HG02763 (cell line): ENCODE results near the gene TRMT61A.
"Not testable (repeated sequence)": the region's sequence is repeated elsewhere in the genome, so short reads cannot be mapped to it uniquely, and the experiment has no call there.

Source experiments
- ATAC-seq: cut with Tn5 transposase; IDR thresholded peaks from one replicate; pipeline ENCODE4 v1.9.1; 2021; ENCODE audit warnings: mild to moderate bottlenecking, moderate library complexity; ENCODE audit not compliant: unreplicated experiment

TRMT61A gene

DNA sequence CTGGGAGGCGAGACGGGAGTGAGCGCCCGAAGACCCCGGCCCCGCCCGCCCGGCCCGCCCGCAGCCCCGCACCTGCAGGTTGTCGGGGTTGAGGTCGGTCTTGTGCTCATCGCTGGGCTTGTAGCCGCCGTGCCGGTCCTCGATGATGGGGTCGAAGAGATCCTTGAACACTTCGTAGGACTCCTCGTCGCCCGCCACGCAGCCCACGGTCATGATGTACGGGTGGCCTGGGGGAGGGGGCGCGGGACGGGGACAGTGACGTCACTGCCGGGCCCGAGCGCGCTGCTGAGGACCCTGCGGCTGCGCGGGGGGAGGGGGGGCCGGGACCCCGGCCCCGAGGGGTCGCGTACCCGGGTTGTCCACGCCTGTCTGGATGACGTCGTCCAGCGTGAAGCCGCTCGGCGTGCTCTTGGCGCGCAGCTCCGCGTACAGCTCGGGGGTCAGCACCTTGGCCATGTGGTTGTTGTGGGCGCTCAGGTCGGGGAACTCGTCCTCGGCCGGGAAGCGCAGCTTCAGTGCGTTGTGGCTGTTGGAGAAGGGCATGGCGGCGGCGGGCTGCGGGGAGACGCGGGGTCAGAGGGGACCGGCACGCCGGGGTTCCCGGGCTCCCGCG is 6.9 kb upstream of the TRMT61A start:
- no peak for ATAC-seq

DNA sequence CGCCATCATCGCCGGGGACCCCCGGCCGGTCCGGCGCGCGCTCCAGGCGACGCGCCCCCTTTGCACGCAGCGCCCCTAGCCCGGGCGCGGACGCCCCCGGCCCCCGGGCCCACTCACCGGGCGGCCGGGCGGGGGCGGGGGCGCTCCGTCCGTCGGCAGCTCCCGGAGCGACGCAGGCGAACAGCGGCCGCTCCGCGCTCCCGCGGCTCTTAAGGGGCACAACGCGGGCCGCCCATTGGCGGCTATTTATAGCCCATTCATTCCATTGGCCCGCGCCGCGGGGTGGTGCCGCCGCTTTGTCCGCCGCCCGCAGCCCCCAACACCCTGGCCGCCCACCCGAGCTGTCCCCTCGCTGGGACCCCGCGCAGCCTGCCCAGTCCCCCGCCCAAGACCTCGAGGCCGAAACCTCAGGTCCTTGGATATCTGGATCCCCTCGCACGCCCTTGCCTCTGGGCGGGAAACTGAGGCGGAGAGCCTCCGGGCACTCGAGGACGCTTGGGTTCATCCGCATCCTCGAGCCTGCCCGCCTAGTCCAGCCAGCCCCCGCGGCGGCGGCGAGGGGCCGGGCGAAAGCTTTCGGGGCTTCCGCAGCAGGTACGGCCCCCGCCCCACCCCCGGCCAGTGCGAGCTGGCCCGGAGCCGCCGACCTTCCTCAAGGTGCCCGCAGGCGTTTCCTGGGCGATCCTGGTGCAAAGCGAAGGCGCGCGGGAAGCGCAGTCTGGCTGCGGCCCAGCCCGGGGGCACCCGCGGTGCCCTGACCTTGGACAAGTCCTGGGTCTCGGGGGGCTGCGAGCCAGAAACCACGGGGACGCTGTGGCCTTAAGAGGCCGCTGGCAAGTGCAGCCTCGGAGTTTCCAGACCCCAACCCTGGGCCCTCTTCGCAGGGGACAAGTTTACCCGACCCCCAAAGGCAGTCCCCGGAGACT is 6.1 kb upstream of the TRMT61A start, which contains the start of gene CKB:
CKB (minus strand) TSS at position 182 of the 926 bp plus-strand sequence. CDS start 337 bp downstream, outside the sequence.
- no peak for ATAC-seq

DNA sequence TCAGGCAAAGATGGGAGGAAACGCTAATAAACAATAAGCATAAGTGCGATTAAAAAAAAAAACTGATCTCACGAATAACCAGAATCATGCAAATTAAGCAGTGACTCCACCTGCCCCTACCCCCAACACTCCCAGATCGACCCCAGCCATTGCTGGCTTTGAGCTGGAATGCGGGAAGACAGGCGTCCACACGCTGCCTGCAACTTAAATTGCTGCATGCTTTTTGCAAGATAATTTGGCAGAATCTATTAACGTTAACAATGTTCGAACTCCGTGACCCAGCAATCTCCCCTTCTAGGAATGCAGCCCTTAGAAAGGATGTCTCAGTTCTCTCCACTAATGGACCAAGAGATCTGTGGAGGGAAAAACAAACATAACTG is 5.4 kb upstream of the TRMT61A start:
- no peak for ATAC-seq

DNA sequence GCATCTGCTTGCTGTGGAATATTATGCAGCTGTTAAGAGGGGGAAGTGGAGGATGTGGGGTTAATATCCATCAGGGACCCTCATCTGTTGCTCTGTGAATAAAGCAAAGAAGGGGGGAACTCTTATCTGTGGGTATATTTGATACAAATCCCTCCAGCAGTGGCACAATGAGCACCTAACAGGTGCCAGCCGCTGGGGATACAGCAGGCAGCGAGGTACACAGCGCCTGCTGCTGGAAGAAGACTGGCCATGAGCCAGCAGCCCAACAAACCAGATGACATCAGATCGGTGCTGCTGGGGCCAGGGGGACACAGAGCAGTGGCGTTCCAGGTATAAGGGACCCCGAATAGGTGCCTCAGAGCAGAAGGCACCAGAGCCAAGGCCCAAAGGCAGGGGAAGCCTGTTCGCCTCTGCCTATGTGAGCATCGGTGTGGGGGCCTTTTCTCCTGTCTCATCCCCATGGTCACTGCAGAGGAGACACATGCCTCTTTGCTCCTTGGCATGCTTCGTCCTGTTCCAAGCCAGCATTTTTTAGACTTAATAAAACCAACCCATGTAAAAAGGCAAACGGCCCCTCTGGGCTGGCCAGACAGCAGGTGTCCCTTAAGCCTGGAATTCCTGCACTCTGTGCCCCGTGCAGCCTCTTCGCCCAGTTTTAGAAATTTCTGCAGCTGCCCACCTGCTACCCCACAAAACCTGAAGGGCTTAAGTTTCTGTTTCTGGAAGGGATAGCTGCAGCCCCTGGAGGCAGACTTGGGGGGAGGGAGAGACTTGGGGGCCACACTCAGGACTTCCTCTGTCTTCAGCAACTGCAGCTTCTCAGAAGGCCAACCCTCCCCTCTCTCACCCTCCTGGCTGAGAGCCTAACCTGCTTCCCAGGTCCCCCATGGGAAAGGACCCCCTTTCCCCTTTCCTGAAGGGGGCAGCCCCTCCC is 4.7 kb upstream of the TRMT61A start:
- no peak for ATAC-seq

DNA sequence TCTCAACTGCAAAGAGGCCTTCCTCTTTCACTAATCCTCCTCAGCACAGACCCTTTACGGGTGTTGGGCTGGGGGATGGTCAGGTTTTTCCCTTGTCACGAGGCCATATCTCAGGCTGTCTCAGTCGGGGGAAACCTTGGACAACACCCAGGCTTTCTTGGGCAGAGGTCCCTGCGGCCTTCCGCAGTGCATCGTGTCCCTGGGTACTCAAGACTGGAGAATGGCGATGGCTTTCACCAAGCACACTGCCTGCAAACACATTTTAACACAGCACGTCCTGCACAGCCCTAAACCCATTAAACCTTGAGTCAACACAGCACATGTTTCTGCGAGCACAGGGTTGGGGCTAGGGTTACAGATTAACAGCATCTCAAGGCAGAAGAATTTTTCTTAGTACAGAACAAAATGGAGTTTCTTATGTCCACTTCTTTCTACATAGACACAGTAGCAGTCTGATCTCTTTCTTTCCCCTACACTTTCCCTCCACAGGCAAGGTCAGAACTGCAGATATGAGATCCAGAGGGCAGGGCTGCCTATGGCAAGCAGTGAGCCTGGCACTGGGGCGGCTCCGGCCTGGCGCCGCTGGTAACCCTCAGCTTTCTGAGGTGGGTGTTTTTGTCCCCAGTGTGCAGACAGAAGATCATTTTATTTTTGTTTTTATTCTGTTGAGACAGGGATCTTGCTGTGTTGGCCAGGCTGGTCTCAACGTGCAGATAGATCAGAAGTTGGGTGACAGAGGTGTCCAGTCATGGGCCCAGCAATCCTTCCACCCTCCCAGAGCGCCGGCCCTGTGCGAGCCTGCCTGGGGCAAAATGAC is 3.4 kb upstream of the TRMT61A start:
- not testable (repeated sequence) for ATAC-seq

DNA sequence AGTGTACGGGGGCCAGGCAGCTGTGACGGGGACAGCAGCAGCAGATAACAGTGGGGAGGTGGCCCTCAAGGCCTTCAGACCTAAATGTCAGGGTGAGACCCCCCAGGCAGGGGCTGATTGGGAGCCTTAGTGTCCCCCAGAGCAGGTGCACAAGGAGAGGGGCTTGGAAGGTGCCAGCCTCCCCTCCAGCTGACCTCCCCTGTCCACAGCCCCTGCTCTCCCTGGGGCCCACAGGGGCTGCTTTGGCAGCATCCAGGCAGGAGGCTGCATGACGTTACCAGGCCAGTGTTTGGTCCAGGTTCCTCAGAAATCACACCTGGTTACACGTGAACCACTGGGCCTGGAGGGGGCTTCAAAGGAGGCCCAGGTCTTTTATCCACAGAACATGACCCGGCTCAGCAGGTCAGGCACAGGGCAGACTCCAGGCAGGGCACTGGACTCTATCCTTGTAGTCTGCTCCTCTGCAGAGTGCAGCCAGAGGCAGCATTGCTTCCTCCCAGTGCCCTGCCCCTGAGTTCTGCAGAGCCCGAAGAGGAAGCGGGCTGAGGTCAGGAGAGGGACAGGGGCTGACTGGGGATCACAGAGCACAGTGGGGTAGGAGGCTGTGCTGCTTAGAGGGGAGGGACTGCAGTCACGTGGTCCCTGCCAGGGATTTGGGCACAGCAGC is 2.6 kb upstream of the TRMT61A start:
- no peak for ATAC-seq

DNA sequence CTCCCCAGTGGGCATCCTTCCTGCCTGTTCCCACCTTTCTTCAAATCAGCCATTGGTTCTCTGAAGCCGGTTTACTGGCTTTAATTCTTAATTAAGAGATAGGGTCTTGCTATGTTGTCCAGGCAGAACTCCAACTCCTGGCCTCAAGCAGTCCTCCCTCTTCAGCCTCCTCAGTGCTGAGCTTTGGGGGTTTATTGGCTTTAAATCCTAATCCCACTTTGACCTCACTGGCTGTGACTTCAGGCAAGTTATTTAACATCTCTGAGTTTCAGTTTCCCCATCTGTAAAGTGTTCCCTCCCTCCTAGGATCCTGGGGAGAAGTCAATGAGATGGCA is 2.1 kb upstream of the TRMT61A start:
- ATAC-seq, result no peak

DNA sequence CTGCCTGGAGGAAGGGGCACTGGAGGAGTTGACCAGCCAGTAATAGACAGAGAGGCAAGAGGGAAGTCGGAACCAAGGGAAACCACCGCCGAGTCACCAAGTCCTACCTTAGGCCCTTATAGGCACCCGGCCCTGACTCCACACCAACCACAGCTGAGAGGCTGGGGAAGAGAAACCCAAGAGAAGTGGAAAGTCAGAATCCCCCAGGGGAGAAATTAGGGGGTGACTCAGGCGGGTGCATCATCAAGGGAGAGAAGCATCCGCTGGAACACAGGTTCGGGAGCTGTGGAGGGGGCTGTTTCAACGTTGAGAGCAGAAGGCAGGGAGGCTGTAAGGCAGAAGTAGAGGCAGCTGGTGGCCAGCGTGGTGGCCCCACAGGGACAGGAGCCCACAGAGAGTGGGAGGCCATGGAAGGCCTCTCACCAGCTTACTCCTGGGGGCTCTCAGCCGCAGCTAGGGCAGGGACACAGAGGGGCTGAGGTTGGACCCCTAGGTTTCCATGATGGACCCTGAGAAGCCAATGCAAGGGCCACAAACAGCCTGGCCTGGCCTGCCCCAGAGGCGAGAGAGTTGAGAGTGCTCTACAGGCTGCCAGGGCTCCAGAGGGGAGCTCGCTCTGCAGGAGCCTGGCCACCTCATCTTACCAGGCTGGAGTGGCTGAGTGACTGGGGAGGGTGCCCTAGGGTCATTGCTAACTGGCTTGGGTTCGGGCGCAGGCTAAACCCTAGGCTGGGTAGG is 1.4 kb upstream of the TRMT61A start:
- ATAC-seq, result peak; percentile 49

DNA sequence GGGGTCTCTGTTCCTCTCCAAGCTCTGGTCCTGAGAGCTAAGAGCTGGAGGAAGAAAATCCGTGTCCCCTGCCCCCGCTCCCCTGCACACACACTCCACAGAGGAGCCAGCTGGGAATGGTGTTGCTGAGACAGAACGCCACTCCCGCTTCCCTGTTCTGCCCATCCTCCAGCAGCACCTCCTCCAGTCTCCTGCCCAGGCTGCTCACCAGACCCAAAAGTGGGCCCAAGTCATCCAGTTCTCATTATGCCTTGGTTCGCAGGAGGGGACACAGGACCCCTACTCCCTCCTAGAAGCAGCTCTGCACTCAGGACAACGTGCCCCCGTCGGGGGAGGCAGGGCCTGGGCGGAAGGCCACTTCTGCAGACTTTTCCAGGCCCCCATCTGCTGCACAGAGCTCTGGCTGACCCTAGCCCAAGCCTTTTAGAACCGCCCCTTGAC is 830 bp upstream of the TRMT61A start:
- ATAC-seq, result no peak

DNA sequence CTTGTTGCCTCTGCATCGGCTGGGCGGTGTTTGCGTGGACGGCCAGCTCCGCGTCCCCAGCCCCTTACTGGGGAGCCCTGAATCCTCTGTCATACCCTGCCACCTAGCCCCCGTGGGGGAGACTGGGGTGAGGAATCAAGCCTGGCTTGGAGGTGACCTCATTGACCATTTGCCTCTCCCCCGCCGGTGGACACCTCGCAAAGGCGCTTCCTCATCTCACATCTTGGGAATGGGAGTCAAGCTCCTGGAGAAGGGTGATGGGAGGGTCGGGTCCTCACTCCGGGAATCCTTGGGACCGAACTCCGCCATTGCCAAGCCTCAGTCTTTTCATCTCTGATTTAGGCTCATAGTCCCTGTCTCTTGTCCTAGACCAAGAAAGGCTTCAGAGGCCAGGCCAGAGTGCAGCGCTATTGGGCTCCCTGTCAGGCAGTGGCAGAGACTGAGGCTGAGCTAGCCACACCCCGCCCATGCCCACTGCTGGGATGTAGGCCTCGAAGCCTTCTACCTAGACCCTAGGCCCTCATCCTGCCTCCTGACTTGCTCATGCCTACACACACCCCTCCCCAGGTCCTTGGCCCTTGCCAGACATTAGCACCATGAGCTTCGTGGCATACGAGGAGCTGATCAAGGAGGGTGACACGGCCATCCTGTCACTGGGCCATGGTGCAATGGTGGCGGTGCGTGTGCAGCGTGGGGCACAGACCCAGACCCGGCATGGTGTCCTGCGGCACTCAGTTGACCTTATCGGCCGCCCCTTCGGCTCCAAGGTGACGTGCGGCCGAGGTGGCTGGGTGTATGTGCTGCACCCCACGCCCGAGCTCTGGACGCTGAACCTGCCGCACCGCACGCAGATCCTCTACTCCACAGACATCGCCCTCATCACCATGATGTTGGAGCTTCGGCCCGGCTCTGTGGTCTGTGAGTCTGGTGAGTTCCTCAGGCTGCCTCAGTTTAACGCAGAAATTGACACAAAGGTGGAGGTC is 678 bp downstream of the TRMT61A start:
- peak; percentile 3 for ATAC-seq

DNA sequence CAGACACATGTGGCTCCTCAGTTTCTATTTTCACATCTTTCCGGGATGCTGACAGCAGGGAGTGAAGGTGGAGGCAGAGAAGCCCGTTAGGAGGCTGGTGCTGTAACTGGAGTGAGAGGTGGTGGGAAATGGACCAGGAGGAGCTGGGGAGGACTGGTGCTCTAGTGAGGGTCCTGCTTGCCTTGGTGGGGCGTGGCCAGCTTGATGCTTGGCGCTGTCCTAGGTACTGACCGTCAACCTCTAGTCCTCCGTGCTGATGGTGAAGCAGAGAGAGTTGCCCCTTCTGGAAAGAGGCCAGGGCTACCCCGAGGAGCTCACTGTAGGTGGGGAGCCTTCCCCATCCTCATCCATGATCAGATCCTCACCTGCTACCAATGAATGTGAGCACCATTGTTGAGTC is 1.4 kb downstream of the TRMT61A start:
- no peak for ATAC-seq

DNA sequence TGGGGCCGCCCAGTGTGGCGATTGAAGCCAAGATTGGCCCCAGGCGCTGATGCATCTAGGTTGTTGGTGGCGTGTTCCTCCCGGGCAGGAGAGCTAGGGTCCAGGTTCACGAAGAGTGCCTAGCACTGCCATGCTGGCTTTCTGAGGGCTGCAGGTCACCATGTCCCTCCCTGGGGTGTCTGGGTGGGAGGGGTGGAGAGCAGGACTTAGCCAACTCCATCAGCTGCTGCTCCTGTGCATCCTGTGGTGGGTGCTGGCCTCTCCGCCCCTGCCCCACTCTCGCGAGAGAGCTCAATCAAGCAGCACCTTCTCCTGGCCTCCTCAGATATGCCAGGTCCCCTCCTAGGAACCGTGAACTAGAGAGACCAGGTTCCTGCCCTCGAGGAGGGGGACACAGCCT is 1.8 kb downstream of the TRMT61A start:
- no peak for ATAC-seq

DNA sequence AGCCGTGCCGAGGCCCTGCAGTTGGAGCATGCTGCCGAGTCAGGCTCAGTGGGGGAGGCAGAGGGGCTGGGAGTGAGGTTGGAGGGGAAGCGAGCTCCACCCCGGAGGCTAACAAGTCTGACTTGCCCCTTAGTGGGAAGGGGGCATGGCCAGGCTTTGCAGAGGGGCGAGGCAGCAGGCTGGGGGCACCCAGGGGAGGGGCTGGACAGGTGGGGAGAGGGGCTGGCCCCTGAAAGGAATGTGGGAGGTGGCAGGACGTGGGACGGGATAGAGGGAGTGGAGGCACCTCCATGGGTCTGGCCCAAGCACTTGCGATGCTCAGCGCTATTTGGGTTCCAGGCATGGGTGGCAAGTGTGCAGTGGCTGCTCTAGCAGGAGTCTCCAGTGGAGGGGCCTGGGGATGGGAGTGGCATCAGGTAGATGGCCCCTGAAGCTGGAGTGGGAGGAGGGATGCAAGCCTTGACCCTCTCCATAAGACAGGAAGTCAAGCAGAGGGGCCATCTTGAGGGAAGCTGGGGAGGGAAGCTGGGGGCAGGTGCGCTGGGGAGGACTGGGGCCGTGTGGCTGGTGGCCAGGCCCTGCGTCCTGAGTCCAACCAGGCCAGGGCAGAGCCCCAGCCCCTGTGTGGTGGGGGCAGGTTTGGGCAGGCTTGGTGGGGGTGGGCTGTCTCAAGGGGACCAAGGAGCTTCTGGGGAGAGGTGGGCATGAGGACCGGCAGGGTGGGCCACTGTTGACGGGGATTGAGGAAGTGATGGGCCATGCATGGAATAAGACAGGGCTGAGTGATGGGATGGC is 2.6 kb downstream of the TRMT61A start:
- no peak for ATAC-seq

DNA sequence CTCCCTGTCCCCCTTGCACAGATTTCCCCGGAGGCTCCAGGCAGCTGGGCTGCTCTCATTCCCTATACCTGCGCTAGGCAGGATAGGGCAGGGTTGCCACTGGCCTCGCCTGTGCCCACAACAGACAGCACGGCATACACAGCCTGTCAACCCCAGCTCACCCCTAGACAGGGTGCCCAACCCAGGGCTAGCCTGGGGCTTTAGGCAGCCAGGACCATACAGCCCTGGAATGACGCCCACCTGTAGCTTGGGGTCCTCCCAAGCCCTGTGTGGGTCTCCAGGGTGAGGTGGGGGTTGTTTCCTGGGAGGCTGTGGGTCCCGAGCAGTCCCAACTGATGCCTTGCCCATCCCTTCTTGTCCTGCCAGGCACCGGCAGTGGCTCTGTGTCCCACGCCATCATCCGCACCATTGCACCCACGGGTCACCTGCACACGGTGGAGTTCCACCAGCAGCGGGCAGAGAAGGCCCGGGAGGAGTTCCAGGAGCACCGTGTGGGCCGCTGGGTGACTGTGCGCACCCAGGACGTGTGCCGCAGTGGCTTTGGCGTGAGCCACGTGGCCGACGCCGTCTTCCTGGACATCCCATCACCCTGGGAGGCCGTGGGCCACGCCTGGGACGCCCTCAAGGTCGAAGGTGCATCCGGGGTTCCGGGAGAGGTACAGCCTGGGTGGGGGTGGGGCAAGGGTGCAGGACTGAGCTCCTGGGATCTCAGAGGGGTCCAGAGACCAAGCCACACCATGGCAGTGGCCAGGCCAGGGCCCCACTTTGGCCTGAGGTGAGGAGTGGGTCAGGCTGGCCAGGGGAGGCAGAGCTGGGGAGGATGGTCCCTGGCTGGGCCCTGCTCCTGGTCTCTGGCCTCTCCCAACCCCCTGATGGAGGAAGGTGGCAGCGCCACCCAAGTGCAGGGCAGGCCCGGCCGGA is 3.5 kb downstream of the TRMT61A start:
- no peak for ATAC-seq

DNA sequence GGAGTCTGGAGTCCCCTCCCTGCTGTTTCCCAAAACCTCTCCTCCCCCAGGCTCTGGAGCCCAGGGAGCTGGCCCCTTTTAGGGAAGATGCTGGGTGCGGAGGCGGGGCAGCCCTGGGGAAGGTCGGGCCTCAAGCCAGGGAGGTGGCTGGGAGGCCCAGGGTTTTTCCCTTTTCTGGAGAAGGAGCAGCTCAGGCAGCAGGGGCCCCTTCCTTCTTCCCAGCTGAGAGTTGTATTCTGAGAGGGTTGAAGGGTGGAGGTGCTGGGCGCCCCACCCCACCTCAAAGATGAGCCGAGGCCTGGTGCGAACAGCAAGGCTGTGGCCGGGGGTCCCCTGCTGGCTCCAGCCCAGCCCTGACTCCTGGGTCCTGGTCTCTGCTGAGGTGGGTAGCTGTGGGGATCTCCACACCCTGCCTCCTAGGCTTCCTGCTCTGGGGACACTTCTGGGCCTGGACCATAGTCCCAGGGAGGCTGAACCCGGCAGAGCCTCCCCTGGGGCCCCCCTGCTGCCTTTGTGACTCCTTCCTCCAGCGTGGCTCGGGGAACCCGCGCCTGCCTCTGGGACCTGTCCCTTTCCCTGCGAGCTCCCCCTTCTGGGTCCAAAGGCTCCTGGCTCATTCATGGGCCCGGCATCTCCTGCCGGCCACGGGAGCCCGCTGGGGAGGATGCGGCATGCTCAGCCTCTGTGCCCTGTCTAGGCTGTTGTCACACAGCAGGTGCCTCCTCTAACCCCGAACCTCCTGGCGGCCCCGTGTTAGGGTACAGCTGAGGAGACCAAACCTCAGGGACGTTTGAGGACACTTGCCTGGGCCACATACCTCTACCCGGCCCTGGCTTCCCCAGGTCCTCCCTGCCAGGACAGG is 4.4 kb downstream of the TRMT61A start:
- ATAC-seq, result no peak
